ENCODE results near the gene RGS12.

GRCh38 chr4:3250438-3250955 is 42.3 kb upstream of the RGS12 start:
- TF ChIP-seq CTCF (conservative IDR thresholded peaks at IDR 0.05; ENCODE audit: low read length) = no peak
- TF ChIP-seq EZH2phosphoT487 (IDR thresholded peaks at IDR 0.05; ENCODE audit: borderline replicate concordance, low read depth, low read length) = no peak
